ENCODE measurements around the gene ANKRD11. TPM values are rescaled to one million over a fixed set of nuclear protein-coding genes. Genes with fewer than 3 reads are reported as not detected.
A peak's percentile ranks its signal among the peaks of the same experiment; 100 is the strongest.
"Not testable (repeated sequence)": the region's sequence is repeated elsewhere in the genome, so short reads cannot be mapped to it uniquely, and the experiment has no call there.

The ANKRD11 gene
- total RNA-seq, 1 experiment from 2014 or later: 28.5 TPM

DNA sequence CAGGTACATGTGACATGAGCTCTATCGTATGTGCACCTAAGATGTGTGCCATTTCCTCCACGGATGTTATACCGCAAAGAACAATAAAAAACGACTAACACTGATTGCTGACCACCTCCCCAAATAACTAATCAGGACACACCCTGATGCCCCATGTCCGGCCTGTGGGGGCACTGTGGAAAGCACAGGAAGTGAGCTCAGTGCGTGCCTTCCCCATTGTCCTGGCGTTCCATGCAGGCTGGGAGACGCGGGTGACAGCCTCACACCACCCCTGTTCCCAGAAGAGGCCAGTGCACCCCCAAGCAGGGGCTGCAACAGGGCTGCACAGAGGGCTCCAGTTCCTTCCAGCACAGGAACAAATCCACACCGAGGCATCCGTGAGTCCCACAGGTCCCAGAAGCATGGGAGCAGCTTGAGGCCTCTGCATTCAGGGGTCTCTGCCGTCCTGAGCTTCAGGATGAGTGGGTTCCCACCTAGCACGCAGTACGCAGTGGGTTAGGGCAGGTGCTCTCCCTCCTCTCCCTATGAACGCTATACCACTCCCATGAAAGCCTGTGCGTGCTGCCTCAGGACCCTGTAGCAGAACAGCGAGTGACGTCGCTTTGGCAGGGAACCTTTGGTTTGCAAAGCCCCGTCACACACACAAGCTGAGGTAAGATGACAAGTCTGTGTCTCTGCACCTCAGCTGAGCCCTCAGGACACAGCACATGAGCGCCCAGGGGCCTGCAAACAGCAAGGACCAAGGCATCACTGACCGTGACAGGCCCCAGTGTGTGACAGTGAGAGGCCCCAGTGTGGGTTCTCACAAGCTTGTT is 155.2 kb downstream of the ANKRD11 start:
- Histone ChIP-seq H3K4me1 (ENCODE audit: low read length) (peaks cover 12% of the 10 kb centered on the region), H2AFZ (ENCODE audit: low read length) (no peak overlapping the region), H3K36me3 (ENCODE audit: insufficient read depth, low read length) (no peaks in the 10 kb centered on the region), H4K20me1 (ENCODE audit: insufficient read depth, low read depth, low read length) (peaks cover 38% of the 10 kb centered on the region; the same call in 1 of the 2 replicates), H3K27me3 (ENCODE audit: low read length) (no peaks in the 10 kb centered on the region), H3K9me2 (replicated peaks; ENCODE audit: insufficient read depth, low read length) (no peaks in the 10 kb centered on the region), H3K9me3 (ENCODE audit: low read length) (no peaks in the 10 kb centered on the region), H3K79me2 (ENCODE audit: low read length) (peaks cover 76% of the 10 kb centered on the region), H3K27ac (ENCODE audit: low read length) (no peak overlapping the region), H3K4me3 (ENCODE audit: low read length) (no peak overlapping the region), H3K9ac (ENCODE audit: low read length) (no peak overlapping the region), H3K4me2 (ENCODE audit: low read depth, low read length, poor library complexity, severe bottlenecking) (no peak overlapping the region)
- DNase-seq: no peak

GRCh38 chr16:89334461-89334860 is 155.9 kb downstream of the ANKRD11 start:
- H3K4me3 ChIP-seq (ENCODE audit: low read length): no peak overlapping the region
- H3K27me3 ChIP-seq (ENCODE audit: low read length): no peaks in the 10 kb centered on the region
- no peaks in the 10 kb centered on the region for H3K9me3 ChIP-seq (ENCODE audit: low read length)
- no peaks in the 10 kb centered on the region for H3K9me2 ChIP-seq (replicated peaks; ENCODE audit: insufficient read depth, low read length)
- H3K4me2 ChIP-seq (ENCODE audit: low read depth, low read length, poor library complexity, severe bottlenecking): no peak overlapping the region
- peaks cover 12% of the 10 kb centered on the region for H3K4me1 ChIP-seq (ENCODE audit: low read length)
- peaks cover 38% of the 10 kb centered on the region; the same call in 1 of the 2 replicates for H4K20me1 ChIP-seq (ENCODE audit: insufficient read depth, low read depth, low read length)
- no peak overlapping the region for H2AFZ ChIP-seq (ENCODE audit: low read length)
- DNase-seq: no peak
- no peak overlapping the region for H3K27ac ChIP-seq (ENCODE audit: low read length)
- no peak overlapping the region for H3K9ac ChIP-seq (ENCODE audit: low read length)
- peaks cover 74% of the 10 kb centered on the region for H3K79me2 ChIP-seq (ENCODE audit: low read length)
- no peaks in the 10 kb centered on the region for H3K36me3 ChIP-seq (ENCODE audit: insufficient read depth, low read length)

- Histone ChIP-seq H3K4me1 (ENCODE audit: low read length) (peaks cover 12% of the 10 kb centered on the region), H3K9ac (ENCODE audit: low read length) (no peak overlapping the region), H4K20me1 (ENCODE audit: insufficient read depth, low read depth, low read length) (peaks cover 38% of the 10 kb centered on the region; the same call in 1 of the 2 replicates)
Observed at GRCh38 chr16:89334050-89334449, 156.3 kb downstream of the ANKRD11 start.

DNA sequence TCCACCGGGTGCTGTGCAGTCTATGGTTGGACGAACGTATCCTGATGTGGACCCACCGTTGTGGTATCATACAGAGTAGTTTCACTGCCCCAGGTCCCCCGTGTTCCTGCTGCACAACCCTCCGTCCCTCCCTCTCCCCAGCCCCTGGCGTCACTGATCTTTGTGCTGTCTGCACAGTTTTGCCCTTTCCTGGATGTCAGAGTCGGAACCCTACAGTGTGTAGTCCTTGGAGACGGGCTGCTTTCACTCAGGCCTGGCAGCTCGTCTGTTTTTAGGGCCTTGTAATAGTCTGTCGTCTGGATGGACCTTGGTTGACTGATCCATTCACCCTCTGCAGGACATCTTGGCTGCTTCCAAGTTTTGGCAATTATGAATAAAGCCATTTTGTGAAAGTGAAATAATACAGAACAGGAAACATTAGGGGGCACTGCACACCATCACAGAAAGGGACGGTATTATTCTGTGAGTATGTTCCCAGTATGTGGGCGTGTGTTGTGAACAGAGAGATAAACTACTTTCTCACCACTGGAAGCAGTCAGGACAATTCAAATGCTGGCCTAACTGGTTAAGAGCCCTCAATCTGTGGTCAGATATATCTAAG is 156.9 kb downstream of the ANKRD11 start:
- H3K27ac ChIP-seq (ENCODE audit: low read length); H3K27me3 ChIP-seq (ENCODE audit: low read length); H3K9me2 ChIP-seq (replicated peaks; ENCODE audit: insufficient read depth, low read length); H3K4me2 ChIP-seq (ENCODE audit: low read depth, low read length, poor library complexity, severe bottlenecking); H3K4me3 ChIP-seq (ENCODE audit: low read length); H2AFZ ChIP-seq (ENCODE audit: low read length); H3K9me3 ChIP-seq (ENCODE audit: low read length); H3K36me3 ChIP-seq (ENCODE audit: insufficient read depth, low read length); H3K9ac ChIP-seq (ENCODE audit: low read length): not testable (repeated sequence)
- peak; percentile 79 for DNase-seq
- peaks cover 12% of the 10 kb centered on the region for H3K4me1 ChIP-seq (ENCODE audit: low read length)
- peaks cover 38% of the 10 kb centered on the region; the same call in 1 of the 2 replicates for H4K20me1 ChIP-seq (ENCODE audit: insufficient read depth, low read depth, low read length)
- H3K79me2 ChIP-seq (ENCODE audit: low read length): peaks cover 73% of the 10 kb centered on the region

More at GRCh38 chr16:89334050-89334449, 156.3 kb downstream of the ANKRD11 start:
- Histone ChIP-seq H3K9me2 (replicated peaks; ENCODE audit: insufficient read depth, low read length) (no peaks in the 10 kb centered on the region), H3K27ac (ENCODE audit: low read length) (no peak overlapping the region), H3K79me2 (ENCODE audit: low read length) (peaks cover 75% of the 10 kb centered on the region), H3K9me3 (ENCODE audit: low read length) (no peaks in the 10 kb centered on the region), H3K36me3 (ENCODE audit: insufficient read depth, low read length) (no peaks in the 10 kb centered on the region), H3K27me3 (ENCODE audit: low read length) (no peaks in the 10 kb centered on the region), H2AFZ (ENCODE audit: low read length) (no peak overlapping the region), H3K4me3 (ENCODE audit: low read length) (no peak overlapping the region), H3K4me2 (ENCODE audit: low read depth, low read length, poor library complexity, severe bottlenecking) (no peak overlapping the region)
- no peak for DNase-seq

DNA sequence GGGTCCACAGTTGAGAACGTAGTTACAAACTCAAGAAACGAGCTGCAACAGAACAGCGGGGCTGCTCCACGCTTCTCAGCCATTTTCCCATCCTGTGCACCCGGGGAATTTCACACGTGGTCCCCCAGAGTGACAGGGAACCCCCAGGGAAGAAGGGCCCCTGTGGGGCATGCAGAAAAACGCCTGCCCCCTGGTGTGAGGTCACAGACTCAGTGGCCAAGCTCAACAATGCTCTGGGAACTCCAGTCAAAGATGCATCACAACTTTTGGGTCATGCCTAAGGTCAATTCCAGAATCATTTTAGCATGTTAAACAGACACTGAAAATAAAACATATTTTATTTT is 157.5 kb downstream of the ANKRD11 start:
- H4K20me1 ChIP-seq (ENCODE audit: insufficient read depth, low read depth, low read length): peaks cover 38% of the 10 kb centered on the region; the same call in 1 of the 2 replicates

DNA sequence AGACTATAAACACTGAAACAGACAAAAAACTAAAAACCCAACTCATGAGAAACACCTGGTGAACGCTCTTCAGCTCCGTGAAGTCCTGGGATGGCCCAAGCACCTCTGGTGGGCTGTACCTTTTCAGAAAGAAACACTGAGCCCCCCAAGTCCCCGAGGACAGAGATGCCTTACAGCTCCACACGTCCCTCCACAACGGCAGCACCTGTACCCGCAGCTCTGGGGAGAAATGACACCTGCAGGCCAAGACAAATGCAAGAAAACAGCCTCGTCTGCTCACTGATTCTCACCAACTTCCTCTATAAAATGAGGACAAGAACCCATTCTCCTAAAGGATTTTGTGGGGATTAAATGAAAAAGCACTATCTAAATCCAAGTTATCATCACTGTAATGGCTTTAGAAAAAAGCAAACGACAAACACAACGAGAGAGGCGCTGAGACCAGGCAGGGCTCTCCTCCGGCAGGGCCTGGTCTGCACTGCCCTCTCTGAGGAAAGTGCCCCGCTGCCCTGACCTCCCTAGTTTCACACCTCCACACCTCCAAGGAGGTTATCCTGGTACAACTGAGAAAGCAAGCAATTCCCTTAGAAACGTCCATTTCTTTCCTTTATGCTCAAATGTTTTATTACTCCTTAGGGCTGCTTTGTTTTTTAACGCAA is 158.0 kb downstream of the ANKRD11 start:
- Histone ChIP-seq H3K27me3 (ENCODE audit: low read length) (no peaks in the 10 kb centered on the region), H3K4me2 (ENCODE audit: low read depth, low read length, poor library complexity, severe bottlenecking) (no peak overlapping the region), H3K36me3 (ENCODE audit: insufficient read depth, low read length) (no peaks in the 10 kb centered on the region), H3K4me1 (ENCODE audit: low read length) (peaks cover 15% of the 10 kb centered on the region), H3K9ac (ENCODE audit: low read length) (no peak overlapping the region), H2AFZ (ENCODE audit: low read length) (no peak overlapping the region), H3K9me2 (replicated peaks; ENCODE audit: insufficient read depth, low read length) (no peaks in the 10 kb centered on the region), H3K9me3 (ENCODE audit: low read length) (no peaks in the 10 kb centered on the region), H3K27ac (ENCODE audit: low read length) (no peak overlapping the region), H3K79me2 (ENCODE audit: low read length) (peaks cover 75% of the 10 kb centered on the region), H4K20me1 (ENCODE audit: insufficient read depth, low read depth, low read length) (peaks cover 38% of the 10 kb centered on the region; the same call in 1 of the 2 replicates), H3K4me3 (ENCODE audit: low read length) (no peak overlapping the region)
- no peak for DNase-seq

More for the DNA sequence above, 157.5 kb downstream of the ANKRD11 start:
- Histone ChIP-seq H3K36me3 (ENCODE audit: insufficient read depth, low read length) (no peaks in the 10 kb centered on the region), H3K4me3 (ENCODE audit: low read length) (no peak overlapping the region), H3K27ac (ENCODE audit: low read length) (no peak overlapping the region), H3K9ac (ENCODE audit: low read length) (no peak overlapping the region), H2AFZ (ENCODE audit: low read length) (no peak overlapping the region), H3K79me2 (ENCODE audit: low read length) (peaks cover 74% of the 10 kb centered on the region), H3K4me1 (ENCODE audit: low read length) (peaks cover 12% of the 10 kb centered on the region), H3K27me3 (ENCODE audit: low read length) (no peaks in the 10 kb centered on the region), H3K9me2 (replicated peaks; ENCODE audit: insufficient read depth, low read length) (no peaks in the 10 kb centered on the region), H3K9me3 (ENCODE audit: low read length) (no peaks in the 10 kb centered on the region), H3K4me2 (ENCODE audit: low read depth, low read length, poor library complexity, severe bottlenecking) (no peak overlapping the region)
- no peak for DNase-seq

GRCh38 chr16:89331371-89332109 is 158.8 kb downstream of the ANKRD11 start:
- H3K27me3 ChIP-seq (ENCODE audit: low read length): no peaks in the 10 kb centered on the region
- H3K4me3 ChIP-seq (ENCODE audit: low read length): no peak overlapping the region
- H3K9ac ChIP-seq (ENCODE audit: low read length): no peak overlapping the region
- peaks cover 23% of the 10 kb centered on the region for H3K4me1 ChIP-seq (ENCODE audit: low read length)
- peaks cover 80% of the 10 kb centered on the region for H3K79me2 ChIP-seq (ENCODE audit: low read length)
- no peaks in the 10 kb centered on the region for H3K9me2 ChIP-seq (replicated peaks; ENCODE audit: insufficient read depth, low read length)
- no peaks in the 10 kb centered on the region for H3K36me3 ChIP-seq (ENCODE audit: insufficient read depth, low read length)
- H2AFZ ChIP-seq (ENCODE audit: low read length): no peak overlapping the region
- peaks cover 38% of the 10 kb centered on the region; the same call in 1 of the 2 replicates for H4K20me1 ChIP-seq (ENCODE audit: insufficient read depth, low read depth, low read length)
- H3K9me3 ChIP-seq (ENCODE audit: low read length): no peaks in the 10 kb centered on the region
- no peak for DNase-seq
- H3K4me2 ChIP-seq (ENCODE audit: low read depth, low read length, poor library complexity, severe bottlenecking): no peak overlapping the region
- no peak overlapping the region for H3K27ac ChIP-seq (ENCODE audit: low read length)
